Mesenchymal stem cell (in vitro differentiated cells and primary cell): Measurements from ENCODE around the gene FCHO2.

ENCODE experiments used
- DNase-seq: peaks from one replicate; pipeline ENCODE4 v3.0.0-alpha.2; 2013
- H2AFZ ChIP-seq: one replicate; pipeline ENCODE4 v1.6.1; 2013; ENCODE audit warnings: low read depth, mild to moderate bottlenecking, control low read depth, inconsistent platforms, low read length, moderate library complexity
- H2AK5ac ChIP-seq: 2 replicates; pipeline ENCODE4 v1.6.1; 2013; ENCODE audit warnings: low read length, moderate library complexity, mild to moderate bottlenecking, inconsistent platforms; ENCODE audit not compliant: severe bottlenecking
- H2BK120ac ChIP-seq: one replicate; pipeline ENCODE4 v1.6.1; 2013; ENCODE audit warnings: low read depth, mild to moderate bottlenecking, inconsistent platforms, low read length, moderate library complexity
- H2BK12ac ChIP-seq, 2 experiments: one replicate each; pipeline ENCODE4 v1.6.1; 2013; ENCODE audit warnings: inconsistent platforms in 2 of 2, low read length in 2 of 2, mild to moderate bottlenecking in 2 of 2, moderate library complexity in 2 of 2, control low read depth in 1 of 2
- H2BK15ac ChIP-seq: one replicate; pipeline ENCODE4 v1.6.1; 2013; ENCODE audit warnings: mild to moderate bottlenecking, low read depth, inconsistent platforms; ENCODE audit not compliant: poor library complexity, severe bottlenecking
- H2BK5ac ChIP-seq: 2 replicates; pipeline ENCODE4 v1.6.1; 2013; ENCODE audit warnings: low read depth, mild to moderate bottlenecking, low read length, control low read depth, inconsistent platforms; ENCODE audit not compliant: poor library complexity, severe bottlenecking
- H3K14ac ChIP-seq, 2 experiments: one replicate each; pipeline ENCODE4 v1.6.1; 2013; ENCODE audit warnings: inconsistent platforms in 2 of 2, low read length in 2 of 2, control low read depth in 1 of 2, mild to moderate bottlenecking in 1 of 2, moderate library complexity in 1 of 2
- H3K18ac ChIP-seq, 2 experiments: one replicate each; pipeline ENCODE4 v1.6.1; 2013; ENCODE audit warnings: inconsistent platforms in 2 of 2, low read length in 2 of 2, control low read depth in 1 of 2, low read depth in 1 of 2, mild to moderate bottlenecking in 1 of 2
- H3K23ac ChIP-seq, 2 experiments: one replicate each; pipeline ENCODE4 v1.6.1; 2013; ENCODE audit warnings: inconsistent platforms in 2 of 2, low read length in 2 of 2, mild to moderate bottlenecking in 2 of 2, moderate library complexity in 2 of 2, control low read depth in 1 of 2
- H3K27ac ChIP-seq: 2 replicates; pipeline ENCODE4 v1.5.1; 2013; ENCODE audit warnings: mild to moderate bottlenecking, moderate library complexity, low read length, control low read depth, inconsistent platforms; ENCODE audit not compliant: poor library complexity, severe bottlenecking
- H3K27me3 ChIP-seq, 2 experiments: 2 replicates each; pipeline versions ENCODE4 v1.6.1 to v1.7.0; 2013; ENCODE audit warnings: low read length in 2 of 2, mild to moderate bottlenecking in 2 of 2, moderate library complexity in 2 of 2, control low read depth in 1 of 2, inconsistent platforms in 1 of 2; ENCODE audit not compliant: control insufficient read depth in 1 of 2, insufficient read depth in 1 of 2
- H3K36me3 ChIP-seq, 2 experiments: 2 replicates each; pipeline versions ENCODE4 v1.6.1 to v1.7.0; 2013; ENCODE audit warnings: low read length in 2 of 2, control low read depth in 1 of 2, inconsistent platforms in 1 of 2, low read depth in 1 of 2, mild to moderate bottlenecking in 1 of 2; ENCODE audit not compliant: insufficient read depth in 2 of 2, control insufficient read depth in 1 of 2
- H3K4ac ChIP-seq, 2 experiments: one replicate each; pipeline ENCODE4 v1.6.1; 2013; ENCODE audit warnings: inconsistent platforms in 2 of 2, low read length in 2 of 2, mild to moderate bottlenecking in 2 of 2, moderate library complexity in 2 of 2, control low read depth in 1 of 2, low read depth in 1 of 2
- H3K4me1 ChIP-seq: 2 replicates; pipeline ENCODE4 v1.6.1; 2013; ENCODE audit warnings: low read depth, low read length, control low read depth; ENCODE audit not compliant: control insufficient read depth, insufficient read depth
- H3K4me2 ChIP-seq: 2 replicates; pipeline ENCODE4 v1.6.1; 2013; ENCODE audit warnings: low read length, mild to moderate bottlenecking, inconsistent platforms; ENCODE audit not compliant: poor library complexity, severe bottlenecking
- H3K4me3 ChIP-seq, 2 experiments: 2 replicates each; pipeline versions ENCODE4 v1.5.1 to v1.7.0; 2013; ENCODE audit warnings: low read length in 2 of 2, mild to moderate bottlenecking in 2 of 2, control low read depth in 1 of 2, low read depth in 1 of 2; ENCODE audit not compliant: insufficient read depth in 1 of 2
- H3K79me1 ChIP-seq: replicated peaks from 2 replicates; pipeline ENCODE4 v1.6.1; 2013; ENCODE audit warnings: mild to moderate bottlenecking, control low read depth, low read length, inconsistent platforms; ENCODE audit not compliant: poor library complexity, severe bottlenecking
- H3K9ac ChIP-seq: 2 replicates; pipeline ENCODE4 v1.7.0; 2013; ENCODE audit warnings: mild to moderate bottlenecking, low read length, moderate library complexity
- H3K9me3 ChIP-seq: 2 replicates; pipeline ENCODE4 v1.7.0; 2013; ENCODE audit warnings: mild to moderate bottlenecking, low read length; ENCODE audit not compliant: control insufficient read depth
- H4K8ac ChIP-seq: one replicate; pipeline ENCODE4 v1.6.1; 2013; ENCODE audit warnings: inconsistent platforms, mild to moderate bottlenecking, low read length, moderate library complexity
- H4K91ac ChIP-seq: one replicate; pipeline ENCODE4 v1.6.1; 2013; ENCODE audit warnings: mild to moderate bottlenecking, low read length, inconsistent platforms
- WGBS: methylation state at CpG from one replicate; pipeline ENCODE4 v1.1.7; 2013; ENCODE audit warnings: mixed read lengths; 5-methylcytosine and 5-hydroxymethylcytosine counted together

FCHO2 gene

DNA sequence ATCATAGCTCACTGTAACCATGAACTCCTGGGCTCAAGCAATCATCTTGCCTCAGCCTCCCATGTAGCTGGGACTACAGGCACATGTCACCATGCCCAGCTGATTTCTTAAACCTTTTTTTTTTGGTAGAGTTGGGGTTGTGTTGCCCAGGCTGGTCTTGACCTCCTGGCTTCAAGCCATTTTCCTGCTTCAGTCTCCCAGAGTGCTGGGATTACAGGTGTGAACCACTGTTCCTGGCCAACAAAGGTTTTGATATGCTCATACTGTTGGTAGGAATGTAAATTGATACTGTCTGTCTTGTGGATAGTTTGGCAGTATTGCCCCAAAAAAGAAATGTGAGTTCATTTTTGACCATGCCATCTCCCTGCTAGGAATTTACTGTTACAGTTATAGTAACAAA, 87.2 kb downstream of the FCHO2 start:
- Histone ChIP-seq H2AK5ac (no peak overlapping the region), H3K4me3 (no peak overlapping the region), H3K14ac (no peak overlapping the region), H3K23ac (no peak overlapping the region), H2BK5ac (no peak overlapping the region), H4K8ac (no peak overlapping the region), H4K91ac (no peak overlapping the region), H2BK120ac (no peak overlapping the region), H3K36me3 (peaks cover 0 to 43% of the 10 kb centered on the region in 2 experiments), H3K4me1 (peaks cover 1% of the 10 kb centered on the region), H3K9me3 (peaks cover 7% of the 10 kb centered on the region), H3K79me1 (peaks cover 7% of the 10 kb centered on the region), H3K9ac (no peak overlapping the region), H3K18ac (no peak overlapping the region), H3K4me2 (no peak overlapping the region), H2BK12ac (no peak overlapping the region), H3K4ac (no peak overlapping the region), H3K27me3 (no peaks in the 10 kb centered on the region), H2AFZ (no peak overlapping the region), H2BK15ac (no peak overlapping the region), H3K27ac (no peak overlapping the region)
- DNase-seq, result no peak

DNA sequence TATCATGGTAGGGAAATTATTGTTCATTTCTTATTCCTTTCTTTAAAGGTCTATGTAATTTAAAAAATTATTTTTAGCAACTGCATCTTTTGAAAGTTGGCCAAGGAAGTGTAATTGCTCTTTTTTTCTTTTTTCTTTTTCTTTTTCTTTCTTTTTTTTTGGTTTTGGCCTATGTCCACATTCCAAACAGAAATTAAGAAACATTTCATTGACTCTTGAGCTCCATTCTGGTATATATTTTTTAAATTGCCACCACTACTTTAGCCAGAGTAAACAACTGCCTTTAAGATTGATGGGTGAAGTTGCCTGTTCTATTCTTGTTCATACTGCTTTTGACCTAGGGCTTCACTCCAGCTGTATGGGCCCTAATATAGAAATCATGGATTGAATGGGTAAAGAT, 88.7 kb downstream of the FCHO2 start:
- H2AK5ac ChIP-seq, result no peak overlapping the region
- no peak overlapping the region for H3K4ac ChIP-seq
- peaks cover 0 to 33% of the 10 kb centered on the region in 2 experiments for H3K36me3 ChIP-seq
- no peak for DNase-seq
- no peak overlapping the region for H2BK12ac ChIP-seq
- H3K4me2 ChIP-seq, result no peak overlapping the region
- no peak overlapping the region for H3K14ac ChIP-seq
- no peak overlapping the region for H4K91ac ChIP-seq
- no peak overlapping the region for H4K8ac ChIP-seq
- no peak overlapping the region for H3K18ac ChIP-seq
- no peak overlapping the region for H2AFZ ChIP-seq
- peaks cover 7% of the 10 kb centered on the region for H3K79me1 ChIP-seq
- H3K4me1 ChIP-seq, result peaks cover 1% of the 10 kb centered on the region
- H3K27me3 ChIP-seq, result no peaks in the 10 kb centered on the region
- peaks cover 7% of the 10 kb centered on the region for H3K9me3 ChIP-seq
- no peak overlapping the region for H3K4me3 ChIP-seq
- H3K27ac ChIP-seq, result no peak overlapping the region
- no peak overlapping the region for H2BK120ac ChIP-seq
- no peak overlapping the region for H2BK15ac ChIP-seq
- no peak overlapping the region for H2BK5ac ChIP-seq
- no peak overlapping the region for H3K9ac ChIP-seq
- H3K23ac ChIP-seq, result no peak overlapping the region

DNA sequence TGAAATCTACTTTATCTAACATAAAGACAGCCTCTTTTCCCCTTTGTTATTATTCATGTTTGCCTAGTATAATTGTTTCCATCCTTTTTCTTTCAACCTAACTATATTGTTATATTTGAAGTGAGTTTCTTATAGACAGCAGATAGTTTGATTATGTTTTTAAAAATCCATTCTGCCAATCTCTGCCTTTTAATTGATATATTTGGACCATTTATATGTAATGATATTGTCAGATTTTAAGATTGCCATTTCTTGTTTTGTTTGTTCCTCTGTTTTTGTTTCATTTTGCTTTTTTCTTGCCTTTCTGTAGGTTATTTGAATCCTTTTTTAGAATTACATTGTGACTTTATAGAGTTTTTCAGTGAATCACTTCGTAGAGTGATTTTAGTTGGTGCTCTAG, 89.8 kb downstream of the FCHO2 start:
- Histone ChIP-seq H3K18ac (no peak overlapping the region), H2BK120ac (no peak overlapping the region), H3K23ac (no peak overlapping the region), H3K27ac (no peak overlapping the region), H3K9me3 (peaks cover 7% of the 10 kb centered on the region), H3K79me1 (peaks cover 7% of the 10 kb centered on the region), H3K4me2 (no peak overlapping the region), H2BK5ac (no peak overlapping the region), H3K4ac (no peak overlapping the region), H2BK12ac (no peak overlapping the region), H2AK5ac (no peak overlapping the region), H2BK15ac (no peak overlapping the region), H3K36me3 (peaks cover 3 to 37% of the 10 kb centered on the region in 2 experiments), H3K27me3 (no peaks in the 10 kb centered on the region), H3K4me3 (no peak overlapping the region), H4K8ac (no peak overlapping the region), H2AFZ (no peak overlapping the region), H3K4me1 (peaks cover 1% of the 10 kb centered on the region), H3K9ac (no peak overlapping the region), H3K14ac (no peak overlapping the region), H4K91ac (no peak overlapping the region)
- WGBS, result 94% methylated on average over 1 of the region's 1 CpG
- DNase-seq, result no peak

DNA sequence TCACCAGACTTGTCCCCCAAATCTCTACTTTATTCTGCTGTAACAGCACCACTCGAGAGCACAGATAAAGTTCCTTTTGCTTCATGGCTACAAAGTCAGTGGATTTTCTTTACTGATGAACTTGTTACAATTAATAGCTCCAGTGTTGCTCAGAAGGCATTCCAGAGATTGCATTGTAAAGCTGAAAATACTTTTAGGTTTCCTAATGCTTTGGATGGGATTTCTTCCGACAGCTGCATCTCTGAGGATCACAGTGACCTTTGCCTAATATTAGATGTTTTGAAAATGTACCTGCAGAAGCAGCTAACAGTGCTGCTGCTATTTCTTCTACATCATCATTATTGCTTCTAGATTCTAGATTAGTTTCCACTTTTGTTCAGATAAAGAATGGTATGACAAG, 105.8 kb downstream of the FCHO2 start:
- no CpG with 5 or more reads among the region's 2 CpGs for WGBS
- Histone ChIP-seq H2AK5ac (no peak overlapping the region), H3K27ac (no peak overlapping the region)

More for the DNA sequence above, 105.8 kb downstream of the FCHO2 start:
- no peak overlapping the region for H3K18ac ChIP-seq
- DNase-seq, result no peak
- no peak overlapping the region for H2BK5ac ChIP-seq
- H2BK15ac ChIP-seq, result no peak overlapping the region
- no peaks in the 10 kb centered on the region for H3K27me3 ChIP-seq
- H2BK120ac ChIP-seq, result no peak overlapping the region
- no peak overlapping the region for H3K9ac ChIP-seq
- H4K8ac ChIP-seq, result no peak overlapping the region
- no peak overlapping the region for H3K14ac ChIP-seq
- H3K36me3 ChIP-seq, result peaks cover 0 to 35% of the 10 kb centered on the region in 2 experiments
- no peak overlapping the region for H3K23ac ChIP-seq
- no peak overlapping the region for H3K4me3 ChIP-seq
- no peak overlapping the region for H3K4me2 ChIP-seq
- no peaks in the 10 kb centered on the region for H3K4me1 ChIP-seq
- H3K9me3 ChIP-seq, result no peaks in the 10 kb centered on the region
- no peak overlapping the region for H2BK12ac ChIP-seq
- no peak overlapping the region for H3K4ac ChIP-seq
- no peak overlapping the region for H2AFZ ChIP-seq
- H3K79me1 ChIP-seq, result peaks cover 4% of the 10 kb centered on the region
- H4K91ac ChIP-seq, result no peak overlapping the region
